DND-41 (cell line): ENCODE data around the gene DYSF.

ENCODE experiments used
- EZH2 ChIP-seq: IDR thresholded peaks from 3 replicates; pipeline ENCODE4 v1.6.1; 2012; ENCODE audit warnings: borderline replicate concordance, low read depth, mild to moderate bottlenecking, moderate library complexity, low read length, inconsistent platforms; ENCODE audit not compliant: severe bottlenecking
- TF ChIP-seq, protein P1 (sequence below): IDR thresholded peaks from 2 replicates; pipeline ENCODE4 v1.5.1; 2012; ENCODE audit warnings: borderline replicate concordance, low read length, moderate library complexity, mild to moderate bottlenecking; ENCODE audit not compliant: poor library complexity, severe bottlenecking; ENCODE audit errors: extremely low read depth

DNA sequence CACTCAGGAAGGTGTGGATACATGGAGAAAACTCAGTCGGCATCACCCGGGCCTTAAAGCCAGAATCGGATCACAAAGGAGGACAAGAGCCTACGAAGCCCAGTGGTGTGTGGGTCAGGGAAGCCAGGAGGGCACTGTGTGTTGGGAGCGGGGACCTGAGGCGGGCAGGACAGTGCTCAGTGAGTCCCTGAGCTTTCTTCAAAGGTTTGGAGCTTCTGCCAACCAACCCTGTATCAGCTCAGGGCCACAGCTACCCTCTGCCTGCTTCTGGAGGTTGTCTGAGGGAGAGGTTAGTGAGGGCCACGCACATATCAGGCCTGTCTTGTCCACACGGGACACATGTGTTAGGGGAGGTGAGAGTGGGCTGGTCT, 52.4 kb downstream of the DYSF start:
- no peak for TF ChIP-seq EZH2
- TF ChIP-seq, protein P1, sequence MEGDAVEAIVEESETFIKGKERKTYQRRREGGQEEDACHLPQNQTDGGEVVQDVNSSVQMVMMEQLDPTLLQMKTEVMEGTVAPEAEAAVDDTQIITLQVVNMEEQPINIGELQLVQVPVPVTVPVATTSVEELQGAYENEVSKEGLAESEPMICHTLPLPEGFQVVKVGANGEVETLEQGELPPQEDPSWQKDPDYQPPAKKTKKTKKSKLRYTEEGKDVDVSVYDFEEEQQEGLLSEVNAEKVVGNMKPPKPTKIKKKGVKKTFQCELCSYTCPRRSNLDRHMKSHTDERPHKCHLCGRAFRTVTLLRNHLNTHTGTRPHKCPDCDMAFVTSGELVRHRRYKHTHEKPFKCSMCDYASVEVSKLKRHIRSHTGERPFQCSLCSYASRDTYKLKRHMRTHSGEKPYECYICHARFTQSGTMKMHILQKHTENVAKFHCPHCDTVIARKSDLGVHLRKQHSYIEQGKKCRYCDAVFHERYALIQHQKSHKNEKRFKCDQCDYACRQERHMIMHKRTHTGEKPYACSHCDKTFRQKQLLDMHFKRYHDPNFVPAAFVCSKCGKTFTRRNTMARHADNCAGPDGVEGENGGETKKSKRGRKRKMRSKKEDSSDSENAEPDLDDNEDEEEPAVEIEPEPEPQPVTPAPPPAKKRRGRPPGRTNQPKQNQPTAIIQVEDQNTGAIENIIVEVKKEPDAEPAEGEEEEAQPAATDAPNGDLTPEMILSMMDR: no peak
